GM19025 (cell line): Measurements from ENCODE around the gene RANBP17.
"Not testable (repeated sequence)": the region's sequence is repeated elsewhere in the genome, so short reads cannot be mapped to it uniquely, and the experiment has no call there.

ENCODE experiments used
- ATAC-seq: cut with Tn5 transposase; IDR thresholded peaks from one replicate; pipeline ENCODE4 v1.9.1; 2021; ENCODE audit warnings: mild to moderate bottlenecking, low read depth, moderate library complexity; ENCODE audit not compliant: unreplicated experiment

The RANBP17 gene

DNA sequence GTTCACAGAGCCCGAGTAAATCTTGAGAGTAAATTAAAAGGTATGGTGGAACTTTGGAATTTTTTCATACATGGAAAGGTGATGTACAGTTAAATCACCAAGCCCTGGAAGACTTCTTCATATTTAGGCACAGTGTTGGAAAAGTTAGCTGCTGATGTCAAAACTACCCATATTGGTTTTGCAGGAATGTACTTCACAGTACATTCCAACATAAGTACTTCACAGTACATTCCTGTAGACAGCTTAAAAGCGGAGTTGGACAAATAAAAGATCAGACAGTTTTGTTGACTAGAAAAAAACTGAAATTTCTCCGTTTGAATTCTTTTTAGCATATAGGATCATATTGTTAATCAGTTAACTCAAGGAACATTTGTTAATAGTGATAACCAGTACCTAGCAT, 1.8 kb downstream of the RANBP17 start:
- no peak for ATAC-seq

DNA sequence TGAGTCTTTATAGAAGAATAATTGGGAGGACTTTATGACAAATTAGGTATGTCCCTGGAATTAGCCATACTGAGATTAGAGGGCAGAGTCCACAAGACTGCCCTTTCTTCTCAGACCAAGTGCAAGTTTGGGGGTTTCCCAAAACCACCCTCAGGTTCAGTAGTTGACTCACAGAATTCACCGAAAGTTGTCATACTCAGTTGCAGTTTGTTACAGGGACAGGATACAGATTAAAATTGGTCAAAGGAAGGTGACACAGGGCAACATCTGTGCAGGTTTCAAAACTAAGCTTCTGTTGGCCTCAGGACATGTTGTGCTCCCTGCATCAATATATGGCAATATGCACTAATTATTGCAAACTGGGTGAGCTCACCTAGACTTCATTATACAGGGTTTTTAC, 3.8 kb downstream of the RANBP17 start:
- peak; percentile 89 for ATAC-seq

DNA sequence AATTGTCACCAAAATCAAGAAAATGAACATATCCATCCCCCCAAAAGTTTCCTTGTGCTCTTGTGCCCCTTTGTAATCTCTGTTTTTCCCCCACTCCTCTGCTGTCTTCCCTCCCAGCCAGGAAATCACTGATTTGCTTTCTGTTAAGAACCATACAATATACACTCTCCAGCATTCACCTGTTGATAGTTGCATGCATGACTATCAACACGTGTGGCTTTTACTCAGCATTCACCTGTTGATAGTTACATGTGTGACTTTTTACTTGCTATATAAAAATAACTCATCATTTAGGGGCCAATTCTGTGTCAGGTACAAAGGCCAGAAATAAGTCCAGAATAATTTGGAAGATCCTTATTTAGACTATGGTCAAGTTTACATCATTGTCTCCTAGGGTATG, 6.0 kb downstream of the RANBP17 start:
- no peak for ATAC-seq

DNA sequence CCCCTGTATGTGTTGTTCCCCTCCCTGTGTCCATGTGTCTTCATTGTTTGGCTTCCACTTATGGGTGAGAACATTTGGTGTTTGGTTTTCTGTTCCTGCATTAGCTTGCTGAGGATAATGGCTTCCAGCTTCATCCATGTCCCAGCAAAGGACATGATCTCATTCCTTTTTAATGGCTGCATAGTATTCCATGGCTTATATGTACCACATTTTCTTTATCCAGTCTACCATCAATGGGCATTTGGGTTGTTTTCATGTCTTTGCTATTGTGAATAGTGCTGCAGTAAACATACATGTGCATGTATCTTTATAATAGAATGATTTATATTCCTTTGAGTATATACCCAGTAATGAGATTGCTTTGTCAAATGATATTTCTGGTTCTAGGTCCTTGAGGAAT, 8.6 kb downstream of the RANBP17 start:
- ATAC-seq: not testable (repeated sequence)

DNA sequence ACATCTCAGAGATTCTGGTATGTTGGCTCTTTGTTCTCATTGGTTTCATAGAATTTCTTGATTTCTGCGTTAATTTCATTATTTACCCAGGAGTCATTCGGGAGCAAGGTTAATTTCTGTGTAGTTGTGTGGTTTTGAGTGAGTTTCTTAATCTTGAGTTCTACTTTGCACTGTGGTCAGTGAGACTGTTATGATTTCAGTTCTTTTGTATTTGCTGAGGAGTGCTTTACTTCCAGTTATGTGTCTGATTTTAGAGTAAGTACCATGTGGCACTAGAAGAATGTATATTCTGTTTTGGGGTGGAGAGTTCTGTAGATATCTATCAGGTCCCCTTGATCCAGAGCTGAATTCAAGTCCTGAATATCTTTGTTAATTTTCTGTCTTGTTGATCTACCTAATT, 12.2 kb downstream of the RANBP17 start:
- ATAC-seq: no peak

DNA sequence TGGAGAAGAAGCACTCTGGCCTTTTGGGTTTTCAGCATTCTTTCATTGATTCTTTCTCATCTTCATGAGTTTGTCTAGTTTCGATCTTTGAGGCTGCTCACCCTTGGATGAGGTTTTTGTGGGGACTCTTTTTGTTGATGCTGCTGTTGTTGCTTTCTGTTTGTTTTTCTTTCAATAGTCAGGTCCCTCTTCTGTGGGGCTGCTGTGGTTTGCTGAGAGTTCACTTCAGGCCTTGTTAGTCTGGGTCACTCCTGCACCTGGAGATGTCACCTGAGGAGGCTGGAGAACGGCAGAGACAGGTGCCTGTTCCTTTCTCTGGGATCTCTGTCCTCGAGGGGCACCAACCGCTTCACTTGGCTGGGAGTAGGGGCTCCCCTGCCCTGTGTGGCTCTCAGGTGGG, 14.0 kb downstream of the RANBP17 start:
- ATAC-seq: no peak

DNA sequence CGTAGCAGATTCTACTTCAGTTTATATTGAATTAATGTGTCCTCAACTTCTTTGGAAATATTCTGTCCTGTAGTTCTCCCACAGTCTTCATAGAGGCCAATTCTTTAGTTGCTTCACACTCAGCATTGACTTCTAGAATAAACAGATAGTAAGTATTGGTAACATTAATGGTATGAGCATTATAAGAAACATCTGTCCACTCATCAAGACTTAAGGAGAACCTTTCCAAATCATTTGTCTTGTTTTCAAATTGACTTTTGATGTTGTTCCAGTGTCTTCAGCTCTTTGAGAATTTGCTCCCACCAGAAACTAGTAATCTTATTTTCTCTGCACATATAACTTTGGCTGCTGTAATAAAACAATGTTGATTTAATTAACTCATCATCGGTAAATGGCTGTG, 18.3 kb downstream of the RANBP17 start:
- no peak for ATAC-seq

DNA sequence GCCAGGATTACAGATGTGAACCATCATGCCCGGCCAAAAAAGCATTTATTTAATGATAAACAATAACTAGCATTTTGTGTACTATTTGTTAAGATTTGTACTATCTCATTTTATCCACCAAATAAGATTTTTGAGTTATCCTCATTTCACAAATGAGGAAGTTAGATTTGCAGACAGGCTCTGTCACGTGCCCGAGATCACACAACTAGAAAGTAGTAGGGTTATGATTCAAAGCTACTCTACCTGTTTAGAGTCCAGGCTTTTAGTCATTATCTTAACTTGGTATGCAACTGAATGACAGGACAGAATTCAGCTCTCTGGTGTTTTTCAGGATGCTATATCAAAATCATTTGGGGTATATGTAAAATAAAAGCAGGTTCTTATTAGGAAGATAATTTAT, 20.5 kb downstream of the RANBP17 start:
- ATAC-seq: no peak

DNA sequence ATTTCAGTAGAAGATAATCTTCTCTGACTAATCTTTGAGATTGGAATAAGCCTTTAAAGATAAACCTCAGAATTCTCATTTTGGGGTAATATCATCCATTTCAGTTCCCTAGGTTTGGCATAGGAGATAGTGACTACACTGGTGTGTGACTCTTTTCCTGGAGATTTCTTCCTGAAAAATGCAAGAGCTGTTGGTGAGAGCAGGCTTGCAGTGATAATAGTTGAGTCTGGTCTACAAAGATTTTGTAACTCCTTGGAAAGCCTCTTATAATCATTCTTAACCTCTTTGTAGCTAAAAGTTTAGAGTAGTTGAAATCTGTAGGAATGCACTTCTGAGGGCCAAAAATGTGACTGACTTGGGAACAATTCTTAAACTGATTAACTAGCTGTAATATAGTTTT, 23.4 kb downstream of the RANBP17 start:
- no peak for ATAC-seq

DNA sequence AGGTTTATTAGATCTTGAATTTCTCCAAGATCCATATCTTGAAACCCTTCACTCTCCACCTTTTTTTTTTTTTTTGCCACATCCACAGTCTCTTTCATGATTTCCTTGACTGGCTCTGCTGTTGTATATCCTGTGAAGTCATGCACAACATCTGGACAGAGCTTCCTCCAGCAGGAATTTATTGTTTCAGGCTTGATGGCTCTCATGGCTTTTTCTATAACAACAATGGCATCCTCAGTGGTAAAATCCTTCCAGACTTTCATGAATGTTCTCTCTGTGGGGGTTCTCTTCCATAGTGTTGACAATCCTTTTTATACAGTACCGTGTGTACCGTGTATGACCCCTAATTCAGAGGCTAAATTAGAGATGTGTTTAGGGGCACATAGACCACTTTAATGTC, 24.0 kb downstream of the RANBP17 start:
- ATAC-seq: no peak

DNA sequence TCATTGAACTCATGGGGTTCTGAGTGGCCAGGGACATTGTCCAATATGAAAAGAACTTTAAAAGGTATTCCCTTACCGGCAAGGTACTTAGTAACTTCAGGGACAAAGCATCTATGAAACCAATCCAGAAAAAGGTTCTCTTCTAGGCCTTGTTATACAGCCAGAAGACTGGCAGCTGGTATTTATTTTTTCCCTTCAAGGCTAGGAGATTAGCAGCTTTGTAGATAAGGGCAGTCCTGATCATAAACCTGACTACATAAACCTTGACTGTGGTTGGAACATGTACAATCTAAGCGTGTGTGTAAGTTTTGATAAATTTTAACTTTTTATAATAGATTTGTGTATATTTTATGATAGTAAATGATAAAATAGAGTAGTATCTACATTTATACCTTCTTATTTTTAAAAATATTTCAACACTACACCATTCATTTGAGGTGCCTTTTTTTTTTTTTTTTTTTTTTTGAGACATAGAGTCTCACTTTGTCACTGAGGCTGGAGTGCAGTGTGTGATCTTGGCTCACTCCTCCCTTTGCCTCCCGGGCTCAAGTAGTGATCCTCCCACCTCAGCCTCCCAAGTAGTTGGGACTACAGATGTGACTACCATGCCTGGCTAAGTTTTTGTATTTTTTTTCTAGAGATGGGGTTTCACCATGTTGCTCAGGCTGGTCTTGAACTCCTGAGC, 24.5 kb downstream of the RANBP17 start:
- no peak for ATAC-seq

DNA sequence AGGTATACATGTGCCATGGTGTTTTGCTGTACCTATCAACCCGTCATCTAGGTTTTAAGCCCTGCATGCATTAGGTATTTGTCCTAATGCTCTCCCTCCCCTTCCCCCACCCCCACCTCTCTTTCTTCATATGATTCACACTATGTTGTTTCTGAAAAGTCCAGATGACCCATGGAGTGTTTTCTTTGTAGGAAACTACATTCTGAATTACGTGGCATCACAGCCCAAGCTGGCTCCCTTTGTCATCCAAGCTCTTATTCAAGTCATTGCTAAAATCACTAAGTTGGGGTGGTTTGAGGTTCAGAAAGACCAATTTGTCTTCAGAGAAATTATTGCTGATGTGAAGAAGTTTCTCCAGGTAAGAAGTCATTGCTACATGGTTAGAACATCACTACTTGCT, 30.4 kb downstream of the RANBP17 start:
- ATAC-seq: no peak

DNA sequence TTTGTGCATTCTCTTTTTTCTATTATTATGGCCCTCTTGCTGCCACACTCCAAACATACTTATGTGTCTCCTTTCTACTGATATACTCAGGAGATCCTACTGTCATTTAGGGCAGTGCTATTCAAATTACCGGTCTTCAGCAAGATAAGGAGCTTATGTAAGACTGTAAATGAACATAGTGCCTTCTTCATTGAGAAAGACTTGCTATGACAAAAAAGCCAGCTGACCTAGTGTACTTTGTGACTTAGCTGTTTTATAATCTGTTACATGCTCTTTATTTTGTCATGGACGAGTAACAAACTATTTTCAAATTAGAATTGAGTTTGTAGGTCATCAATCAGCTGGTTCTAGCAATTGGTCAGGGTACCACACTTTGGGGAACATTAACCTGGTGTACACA, 32.8 kb downstream of the RANBP17 start:
- ATAC-seq: no peak

DNA sequence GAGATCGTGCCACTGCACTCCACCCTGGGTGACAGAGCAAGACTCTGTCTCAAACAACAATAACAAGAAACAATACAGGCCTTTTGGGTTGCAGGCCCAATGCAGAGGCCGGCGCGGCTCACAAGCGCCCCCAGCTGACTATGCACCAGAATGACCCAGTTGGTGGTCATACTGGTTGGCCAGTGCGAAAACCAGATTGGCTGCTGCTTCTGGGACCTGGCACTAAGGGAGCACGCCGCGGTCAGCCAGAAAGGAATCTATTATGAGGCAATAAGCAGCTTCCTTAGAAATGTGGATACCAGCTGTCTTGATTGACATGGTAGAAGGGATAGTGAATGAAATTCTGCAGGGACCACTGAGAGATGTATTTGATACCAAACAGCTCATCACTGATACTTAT, 35.0 kb downstream of the RANBP17 start:
- ATAC-seq: no peak

DNA sequence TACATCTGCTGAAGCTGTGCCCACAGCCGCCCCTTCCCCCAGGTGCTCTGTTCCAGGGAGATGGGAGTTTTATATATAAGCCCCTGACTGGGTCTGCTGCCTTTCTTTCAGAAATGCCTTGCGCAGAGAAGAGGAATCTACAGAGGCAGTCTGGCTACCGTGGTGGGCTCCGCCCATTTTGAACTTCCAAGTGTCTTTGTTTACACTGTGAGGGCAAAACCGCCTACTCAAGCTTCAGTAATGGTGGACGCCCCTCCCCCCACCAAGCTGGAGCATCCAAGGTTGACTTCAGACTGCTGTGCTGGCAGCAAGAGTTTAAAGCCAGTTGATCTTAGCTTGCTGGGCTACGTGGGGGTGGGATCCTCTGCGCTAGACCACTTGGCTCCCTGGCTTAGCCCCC, 41.3 kb downstream of the RANBP17 start:
- ATAC-seq: no peak

DNA sequence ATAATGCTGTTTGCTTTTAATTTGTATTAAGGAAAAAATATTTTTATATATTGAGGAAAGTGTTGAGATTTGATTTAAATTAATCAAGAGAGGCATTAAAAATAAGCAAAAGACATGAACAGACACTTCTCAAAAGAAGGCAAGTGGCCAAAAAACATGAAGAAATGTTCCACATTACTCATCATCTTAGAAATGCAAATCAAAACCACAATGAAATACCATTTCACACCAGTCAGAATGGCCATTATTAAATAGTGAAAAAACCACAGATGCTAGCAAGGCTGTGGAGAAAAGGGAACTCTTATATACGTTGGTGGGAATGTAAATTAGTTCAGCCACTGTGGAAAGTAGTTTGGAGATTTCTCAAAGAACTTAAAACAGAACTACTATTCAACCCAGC, 45.9 kb downstream of the RANBP17 start:
- ATAC-seq: no peak

DNA sequence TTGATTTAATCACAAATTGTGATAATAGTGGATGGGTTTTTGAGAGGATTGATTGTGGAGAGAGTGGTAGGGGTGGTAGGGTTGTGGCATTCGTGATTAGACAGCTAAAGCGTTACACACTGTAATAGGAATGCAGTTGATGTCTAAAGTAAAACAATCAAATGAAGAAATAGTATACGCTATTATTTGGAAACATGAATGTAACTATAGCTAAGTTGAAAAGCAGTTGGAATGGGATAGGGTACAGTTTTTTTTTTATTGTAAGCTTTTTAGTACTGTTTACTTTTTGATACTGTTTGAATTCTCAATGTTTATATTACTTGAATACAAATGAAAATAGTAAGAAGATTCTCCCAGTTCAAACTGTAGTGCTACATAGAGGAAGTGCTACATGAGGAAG, 51.8 kb downstream of the RANBP17 start:
- no peak for ATAC-seq

DNA sequence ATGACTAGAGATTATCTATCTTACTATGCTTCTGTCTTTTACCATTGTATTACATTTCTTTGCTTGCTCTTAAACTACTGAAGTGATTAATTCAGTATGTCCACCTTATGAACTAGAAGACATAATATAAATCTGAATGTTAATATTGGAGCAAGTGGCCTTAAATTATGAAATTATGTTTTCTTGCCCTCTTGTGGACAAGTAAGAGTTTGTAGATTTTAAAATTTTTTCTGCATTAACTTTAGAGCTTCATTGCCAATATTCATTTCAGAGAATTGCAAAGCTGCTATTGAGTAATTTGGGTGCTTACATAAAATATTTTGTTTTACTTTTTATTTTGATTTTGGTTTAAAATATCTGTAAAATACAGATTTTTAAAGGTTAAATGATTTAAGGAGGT, 55.3 kb downstream of the RANBP17 start:
- ATAC-seq: no peak

DNA sequence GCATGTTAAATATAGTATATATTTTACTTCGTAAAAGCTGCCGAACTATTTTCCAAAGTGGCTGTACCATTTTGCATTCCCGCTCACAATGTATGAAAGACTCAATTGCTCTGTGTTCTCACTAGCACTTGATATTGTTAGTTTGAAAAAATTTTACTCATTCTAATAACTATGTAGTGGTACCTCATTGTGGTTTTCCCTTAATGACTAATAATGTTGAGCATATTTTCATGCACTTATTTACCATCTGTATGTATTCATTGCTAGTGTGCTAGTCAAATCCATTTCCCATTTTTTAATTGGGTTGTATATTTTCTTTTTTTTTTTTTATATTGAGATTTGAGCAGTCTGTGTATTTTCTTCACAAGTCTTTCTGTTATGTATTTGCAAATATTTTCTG, 58.4 kb downstream of the RANBP17 start:
- no peak for ATAC-seq

DNA sequence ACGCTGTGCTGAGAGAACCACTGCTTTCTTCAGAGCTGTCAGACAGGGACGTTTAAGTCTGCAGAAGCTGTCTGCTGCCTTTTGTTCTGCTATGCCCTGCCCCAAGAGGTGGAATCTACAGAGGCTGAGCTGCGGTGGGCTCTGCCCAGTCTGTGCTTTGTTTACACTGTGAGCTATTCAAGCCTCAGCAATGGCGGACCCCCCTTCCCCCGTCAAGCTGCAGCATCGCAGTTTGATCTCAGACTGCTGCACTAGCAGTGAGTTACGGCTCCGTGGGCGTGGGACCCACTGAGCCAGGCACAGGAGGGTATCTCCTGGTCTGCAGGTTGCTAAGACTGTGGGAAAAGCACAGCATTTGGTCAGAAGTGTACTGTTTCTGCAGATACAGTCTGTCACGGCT, 60.5 kb downstream of the RANBP17 start:
- not testable (repeated sequence) for ATAC-seq

DNA sequence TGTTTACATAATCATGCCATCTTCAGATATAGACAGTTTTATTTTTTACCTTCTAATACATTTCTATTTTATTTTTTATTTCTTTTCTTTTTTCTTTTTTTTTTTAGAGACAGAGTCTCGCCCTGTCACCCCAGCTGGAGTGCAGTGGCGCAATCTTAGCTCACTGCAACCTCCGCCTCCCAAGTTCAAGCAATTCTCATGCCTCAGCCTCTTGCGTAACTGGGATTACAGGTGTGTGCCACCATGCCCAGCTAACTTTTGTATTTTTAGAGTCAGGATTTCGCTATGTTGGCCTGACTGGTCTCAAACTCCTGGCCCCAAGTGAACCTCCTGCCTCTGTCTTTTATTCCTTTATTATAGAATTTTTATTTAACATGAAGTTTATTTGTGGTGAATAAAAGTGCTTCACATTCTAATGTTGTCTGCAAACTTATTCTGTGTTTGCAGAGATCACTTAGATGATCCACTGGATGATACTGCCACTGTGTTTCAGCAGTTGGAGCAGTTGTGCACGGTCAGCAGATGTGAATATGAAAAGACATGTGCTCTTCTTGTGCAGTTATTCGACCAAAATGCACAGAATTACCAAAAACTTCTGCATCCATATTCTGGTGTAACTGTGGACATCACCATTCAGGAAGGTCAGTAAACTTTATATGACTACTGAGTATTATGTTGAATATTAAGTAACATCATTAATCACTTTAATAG, 62.2 kb downstream of the RANBP17 start:
- ATAC-seq: no peak

DNA sequence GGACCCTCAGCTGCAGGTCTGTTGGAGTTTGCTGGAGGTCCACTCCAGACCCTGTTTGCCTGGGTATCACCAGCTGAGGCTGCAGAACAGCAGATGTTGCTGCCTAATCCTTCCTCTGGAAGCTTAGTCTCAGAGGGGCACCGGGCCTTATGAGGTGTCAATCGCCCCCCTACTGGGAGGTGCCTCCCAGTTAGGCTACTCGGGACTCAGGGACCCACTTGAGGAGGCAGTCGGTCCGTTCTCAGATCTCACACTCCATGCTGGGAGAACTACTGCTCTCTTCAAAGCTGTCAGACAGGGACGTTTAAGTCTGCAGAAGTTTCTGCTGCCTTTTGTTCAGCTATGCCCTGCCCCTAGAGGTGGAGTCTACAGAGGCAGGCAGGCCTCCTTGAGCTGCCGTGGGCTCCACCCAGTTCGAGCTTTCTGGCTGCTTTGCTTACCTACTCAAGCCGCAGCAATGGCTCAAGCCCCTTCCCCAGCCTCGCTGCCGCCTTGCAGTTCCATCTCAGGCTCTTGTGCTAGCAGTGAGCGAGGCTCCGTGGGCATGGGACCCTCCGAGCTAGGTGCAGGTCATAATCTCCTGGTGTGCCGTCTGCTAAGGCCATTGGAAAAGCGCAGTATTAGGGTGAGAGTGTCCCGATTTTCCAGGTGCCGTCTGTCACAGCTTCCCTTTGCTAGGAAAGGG, 73.9 kb downstream of the RANBP17 start:
- not testable (repeated sequence) for ATAC-seq
